GM12878 (cell line): Measurements from ENCODE around the gene PHLDA3. TPM values are rescaled to one million over a fixed set of nuclear protein-coding genes. Genes with fewer than 3 reads are reported as not detected.

Source experiments
- ATAC-seq: fragments of 200-7000 bp; cut with Tn5 transposase; 3 replicates; pipeline ENCODE4 v1.9.1; 2020; ENCODE audit warnings: mild to moderate bottlenecking, moderate library complexity
- BruUV-seq: library from RNA; stranded (reverse); fragments of 400-500 nt; replicated peaks from 2 replicates; lab custom pipeline; 2021; lab: Mats Ljungman, UMichigan
- CTCF ChIA-PET: fragments of 300-600 bp; sonication (Branson Sonifier 250); formaldehyde crosslinking; extraction: SDS; loops from one replicate; lab custom pipeline; 2021; ENCODE audit warnings: inconsistent platforms; lab: Yijun Ruan, JAX
- POLR2A ChIA-PET: fragments of 350-600 bp; formaldehyde crosslinking; extraction: SDS; loops from one replicate; lab custom pipeline; 2021; ENCODE audit warnings: inconsistent platforms; lab: Charles Lee
- RAD21 ChIA-PET: fragments of 300-600 bp; sonication (Branson Sonifier 250); formaldehyde crosslinking; loops from one replicate; lab custom pipeline; 2023; ENCODE audit warnings: antibody characterized with exemption; ENCODE audit not compliant: unreplicated experiment; lab: Charles Lee
- SMC1A ChIA-PET: fragments of 300-600 bp; sonication (Branson Sonifier 250); formaldehyde crosslinking; loops from one replicate; lab custom pipeline; 2023; ENCODE audit not compliant: unreplicated experiment, uncharacterized antibody; lab: Charles Lee
- DNase-seq: peaks from one replicate; pipeline ENCODE4 v3.0.0-alpha.2; 2011; ENCODE audit warnings: low read depth, low spot score
- FAIRE-seq: peaks from 3 replicates; lab custom pipeline; 2011; peaks lifted over from hg19 to GRCh38; lab: Jason Lieb, UNC
- H2AFZ ChIP-seq: 2 replicates; pipeline ENCODE4 v1.6.0; 2011; ENCODE audit warnings: low read depth, low read length, control low read depth; ENCODE audit not compliant: control insufficient read depth
- H3K27ac ChIP-seq: 2 replicates; pipeline ENCODE4 v1.5.1; 2011; ENCODE audit warnings: control low read depth; ENCODE audit not compliant: control insufficient read depth, insufficient read depth
- H3K27me3 ChIP-seq, 2 experiments: replicated peaks in 1 of 2; 2 replicates each; pipeline versions ENCODE4 v1.6.0 to v1.6.1; 2011; ENCODE audit warnings: low read length in 1 of 2; ENCODE audit not compliant: control insufficient read depth in 2 of 2, insufficient read depth in 2 of 2
- H3K36me3 ChIP-seq, 2 experiments: 2 replicates each; pipeline ENCODE4 v1.5.1; 2011; ENCODE audit warnings: low read length in 1 of 2; ENCODE audit not compliant: control insufficient read depth in 2 of 2, insufficient read depth in 2 of 2
- H3K4me1 ChIP-seq: 2 replicates; pipeline ENCODE4 v1.6.1; 2011; ENCODE audit warnings: mild to moderate bottlenecking, low read length, moderate library complexity, mixed read lengths; ENCODE audit not compliant: control insufficient read depth, insufficient read depth
- H3K4me2 ChIP-seq: 2 replicates; pipeline ENCODE4 v1.6.0; 2011; ENCODE audit warnings: control low read depth; ENCODE audit not compliant: control insufficient read depth, insufficient read depth
- H3K4me3 ChIP-seq: fragments of 200-600 bp; sonication (generic); 2 replicates; pipeline ENCODE4 v1.5.1; 2016
- H3K79me2 ChIP-seq: 2 replicates; pipeline ENCODE4 v1.6.0; 2011; ENCODE audit warnings: low read length; ENCODE audit not compliant: control insufficient read depth, insufficient read depth
- H3K9ac ChIP-seq: 2 replicates; pipeline ENCODE4 v1.8.0; 2011; ENCODE audit warnings: low read length, control low read depth, mixed read lengths; ENCODE audit not compliant: control insufficient read depth, insufficient read depth
- H3K9me3 ChIP-seq: replicated peaks from 3 replicates; pipeline ENCODE4 v1.5.1; 2011; ENCODE audit warnings: mild to moderate bottlenecking, low read length; ENCODE audit not compliant: control insufficient read depth, insufficient read depth
- H4K20me1 ChIP-seq: 2 replicates; pipeline ENCODE4 v1.6.0; 2011; ENCODE audit not compliant: control insufficient read depth, insufficient read depth
- ASH2L ChIP-seq: fragments of 300-600, 200-600 bp; sonication (generic); IDR thresholded peaks from 2 replicates; pipeline ENCODE4 v1.6.1; 2017; ENCODE audit warnings: low read depth, mild to moderate bottlenecking, borderline replicate concordance
- BACH1 ChIP-seq: fragments of 450-650 bp; IDR thresholded peaks from 2 replicates; pipeline ENCODE4 v1.6.1; 2017; ENCODE audit warnings: mild to moderate bottlenecking, borderline replicate concordance
- BMI1 ChIP-seq: fragments of 450-650 bp; IDR thresholded peaks from 2 replicates; pipeline ENCODE4 v1.6.1; 2016; ENCODE audit warnings: mild to moderate bottlenecking, moderate library complexity, borderline replicate concordance
- FOXK2 ChIP-seq: fragments of 450-650 bp; IDR thresholded peaks from 2 replicates; pipeline ENCODE4 v1.6.1; 2017; ENCODE audit warnings: mild to moderate bottlenecking, moderate library complexity
- GATAD2B ChIP-seq: fragments of 450-650 bp; conservative IDR thresholded peaks from 2 replicates; pipeline ENCODE4 v1.6.1; 2017; ENCODE audit warnings: low read depth, mild to moderate bottlenecking, moderate library complexity
- HCFC1 ChIP-seq: fragments of 150-350 bp; IDR thresholded peaks from 2 replicates; pipeline ENCODE4 v1.6.1; 2014; ENCODE audit warnings: low read length
- IRF4 ChIP-seq: IDR thresholded peaks from 2 replicates; pipeline ENCODE4 v1.6.1; 2011; ENCODE audit warnings: low read depth, low read length
- MYC ChIP-seq: IDR thresholded peaks from 2 replicates; pipeline ENCODE4 v1.6.1; 2011; ENCODE audit warnings: mild to moderate bottlenecking, low read length, moderate library complexity, inconsistent platforms; ENCODE audit not compliant: insufficient read depth, insufficient replicate concordance, insufficient read length, severe bottlenecking
- SIN3A ChIP-seq: IDR thresholded peaks from 2 replicates; pipeline ENCODE4 v1.6.1; 2012; ENCODE audit warnings: low read depth, low read length, improper control_type of control experiment
- SMAD5 ChIP-seq: IDR thresholded peaks from 2 replicates; pipeline ENCODE4 v1.6.1; 2016; ENCODE audit warnings: antibody characterized with exemption, low read depth
- ZBED1 ChIP-seq: IDR thresholded peaks from 2 replicates; pipeline ENCODE4 v1.6.1; 2016; ENCODE audit warnings: borderline replicate concordance
- WGBS: methylation state at CpG from one replicate; pipeline ENCODE4 v1.1.6; 2016; ENCODE audit warnings: low lambda C conversion rate; ENCODE audit not compliant: insufficient replicate concordance, insufficient coverage; ENCODE audit errors: missing lambda C conversion rate; 5-methylcytosine and 5-hydroxymethylcytosine counted together
- in situ Hi-C: fragments of 300-500 bp; cut with MboI; formaldehyde crosslinking; loops from 9 replicates; pipeline ENCODE4 v1.14.3; 2018; ENCODE audit warnings: mixed read lengths
- intact Hi-C: fragments of 100-400 bp; cut with micrococcal nuclease; formaldehyde crosslinking; loops from one replicate; pipeline ENCODE4 v1.14.2; 2022; ENCODE audit not compliant: unreplicated experiment
- polyA plus RNA-seq, 11 experiments: library from polyadenylated mRNA; depleted of rRNA in 4 of 11; unstranded in 6 of 11; stranded (reverse) in 5 of 11; fragments of >200 nt; fragmentation: Nextera tagmentation in 4 of 11; fragmentation: Illumina TruSeq in 1 of 11; extraction: Ambion mirVana in 4 of 11; extraction: Trizol in 1 of 11; gene quantifications; 1 replicate in 1 of 11; 2 replicates in 10 of 11; pipeline versions ENCODE4 v1.2.1 to v1.2.3, GENCODE V29; 2011 to 2016; ENCODE audit warnings: inconsistent platforms in 2 of 11, missing spikeins in 2 of 11, low read depth in 1 of 11
- total RNA-seq, 4 experiments: library from RNA; depleted of rRNA in 3 of 4; stranded (reverse); fragments of >200 nt in 3 of 4; fragmentation: Illumina TruSeq in 1 of 4; extraction: Trizol in 1 of 4; gene quantifications; 2 replicates each; pipeline versions ENCODE4 v1.2.1 to v1.2.3, GENCODE V29; 2013 to 2021
- TF ChIP-seq, protein P1 (sequence below): fragments of 450-650 bp; IDR thresholded peaks from 2 replicates; pipeline ENCODE4 v1.6.1; 2014; ENCODE audit warnings: mild to moderate bottlenecking
- TF ChIP-seq, protein P2 (sequence below): IDR thresholded peaks from 2 replicates; pipeline ENCODE4 v1.6.1; 2012; ENCODE audit warnings: low read depth, low read length, improper control_type of control experiment
- TF ChIP-seq, protein P3 (sequence below): fragments of 450-650 bp; IDR thresholded peaks from 2 replicates; pipeline ENCODE4 v1.6.1; 2016; ENCODE audit warnings: mild to moderate bottlenecking
- TF ChIP-seq, protein P4 (sequence below): IDR thresholded peaks from 2 replicates; pipeline ENCODE4 v1.6.1; 2011; ENCODE audit warnings: mild to moderate bottlenecking, low read depth, low read length, moderate library complexity; ENCODE audit not compliant: insufficient replicate concordance
- TF ChIP-seq, protein P5 (sequence below): fragments of 450-650 bp; formaldehyde crosslinking; IDR thresholded peaks from 2 replicates; pipeline ENCODE4 v1.4.0; 2022; ENCODE audit warnings: mild to moderate bottlenecking, moderate library complexity

Gene PHLDA3
- total and polyA plus RNA-seq, 10 of the 15 experiments (the other 5 are each of a cell fraction or from before 2014, with no cell fraction given), result 0.60 to 57.4 (median 21.8) TPM

DNA sequence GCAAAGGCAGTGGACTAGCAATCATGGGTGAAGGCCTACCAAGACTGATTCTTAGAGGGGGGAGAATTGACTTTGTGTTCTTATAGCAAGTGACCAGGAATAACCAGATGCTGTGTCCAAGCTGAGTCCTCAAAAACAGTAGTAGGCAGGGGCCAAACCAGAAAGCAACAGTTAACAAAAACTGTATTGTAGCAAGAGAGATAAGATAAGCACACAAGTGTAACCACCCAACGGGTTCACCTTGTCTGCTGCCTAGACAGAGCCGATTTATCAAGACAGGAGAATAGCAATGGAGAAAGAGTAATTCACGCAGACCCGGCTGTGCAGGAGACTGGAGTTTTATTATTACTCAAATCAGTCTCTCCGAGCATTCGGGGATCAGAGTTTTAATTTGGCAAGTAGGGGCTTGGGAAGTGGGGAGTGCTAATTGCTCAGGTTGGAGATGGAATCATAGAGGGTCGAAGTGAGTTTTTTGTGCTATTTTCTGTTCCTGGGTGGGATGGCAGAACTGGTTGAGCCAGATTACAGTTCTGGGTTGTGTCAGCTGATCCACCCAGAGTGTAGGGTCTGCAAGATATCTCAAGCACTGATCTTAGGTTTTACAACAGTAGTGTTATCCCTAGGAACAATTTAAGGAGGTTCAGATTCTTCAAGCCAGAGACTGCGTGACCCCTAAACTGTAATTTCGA, 46.2 kb upstream of the PHLDA3 start:
- ATAC-seq (no peak), DNase-seq (no peak), FAIRE-seq (no peak)
- no peak overlapping the region for H2AFZ ChIP-seq
- no peaks in the 10 kb centered on the region for H3K27me3 ChIP-seq
- intact Hi-C loops, result loop anchor here (10.0 kb wide), 1 partner anchor 260 kb away; no protein-coding TSS in a partner anchor
- ChIA-PET RAD21 (interaction anchor here (0.7 to 7.9 kb wide), 4 partner anchors 34 to 278 kb away, joined by 3 to 146 read pairs (median 14); no protein-coding TSS in a partner anchor), POLR2A (no interaction called here), SMC1A (interaction anchor here (1.0 to 18.7 kb wide), 6 partner anchors 14 to 110 kb away, joined by 4 to 514 read pairs (median 30); no protein-coding TSS in a partner anchor), CTCF (interaction anchor here (0.9 to 11.2 kb wide), 8 partner anchors 12 to 188 kb away, joined by 3 to 814 read pairs (median 28); no protein-coding TSS in a partner anchor)
- BruUV-seq, result no TSS peak
- no peaks in the 10 kb centered on the region for H3K36me3 ChIP-seq
- in situ Hi-C loops, result no loop called here
- no peaks in the 10 kb centered on the region for H3K9me3 ChIP-seq
- H3K4me1 ChIP-seq, result peaks cover 28% of the 10 kb centered on the region
- peaks cover 3% of the 10 kb centered on the region; the same call in 1 of the 2 replicates for H4K20me1 ChIP-seq
- WGBS, result 72% methylated on average over 9 of the region's 9 CpGs
- H3K9ac ChIP-seq, result no peak overlapping the region
- H3K79me2 ChIP-seq, result no peaks in the 10 kb centered on the region
- no peak overlapping the region for H3K4me2 ChIP-seq
- no peak overlapping the region for H3K4me3 ChIP-seq
- no peak overlapping the region for H3K27ac ChIP-seq
- TF ChIP-seq, protein P1, sequence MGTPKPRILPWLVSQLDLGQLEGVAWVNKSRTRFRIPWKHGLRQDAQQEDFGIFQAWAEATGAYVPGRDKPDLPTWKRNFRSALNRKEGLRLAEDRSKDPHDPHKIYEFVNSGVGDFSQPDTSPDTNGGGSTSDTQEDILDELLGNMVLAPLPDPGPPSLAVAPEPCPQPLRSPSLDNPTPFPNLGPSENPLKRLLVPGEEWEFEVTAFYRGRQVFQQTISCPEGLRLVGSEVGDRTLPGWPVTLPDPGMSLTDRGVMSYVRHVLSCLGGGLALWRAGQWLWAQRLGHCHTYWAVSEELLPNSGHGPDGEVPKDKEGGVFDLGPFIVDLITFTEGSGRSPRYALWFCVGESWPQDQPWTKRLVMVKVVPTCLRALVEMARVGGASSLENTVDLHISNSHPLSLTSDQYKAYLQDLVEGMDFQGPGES, result no peak
- TF ChIP-seq IRF4 (no peak), BMI1 (no peak), GATAD2B (no peak), ASH2L (no peak), HCFC1 (no peak), SMAD5 (no peak), MYC (no peak), FOXK2 (no peak), SIN3A (no peak), ZBED1 (no peak), BACH1 (no peak)
- TF ChIP-seq, protein P2, sequence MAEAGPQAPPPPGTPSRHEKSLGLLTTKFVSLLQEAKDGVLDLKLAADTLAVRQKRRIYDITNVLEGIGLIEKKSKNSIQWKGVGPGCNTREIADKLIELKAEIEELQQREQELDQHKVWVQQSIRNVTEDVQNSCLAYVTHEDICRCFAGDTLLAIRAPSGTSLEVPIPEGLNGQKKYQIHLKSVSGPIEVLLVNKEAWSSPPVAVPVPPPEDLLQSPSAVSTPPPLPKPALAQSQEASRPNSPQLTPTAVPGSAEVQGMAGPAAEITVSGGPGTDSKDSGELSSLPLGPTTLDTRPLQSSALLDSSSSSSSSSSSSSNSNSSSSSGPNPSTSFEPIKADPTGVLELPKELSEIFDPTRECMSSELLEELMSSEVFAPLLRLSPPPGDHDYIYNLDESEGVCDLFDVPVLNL, result no peak
- TF ChIP-seq, protein P3, sequence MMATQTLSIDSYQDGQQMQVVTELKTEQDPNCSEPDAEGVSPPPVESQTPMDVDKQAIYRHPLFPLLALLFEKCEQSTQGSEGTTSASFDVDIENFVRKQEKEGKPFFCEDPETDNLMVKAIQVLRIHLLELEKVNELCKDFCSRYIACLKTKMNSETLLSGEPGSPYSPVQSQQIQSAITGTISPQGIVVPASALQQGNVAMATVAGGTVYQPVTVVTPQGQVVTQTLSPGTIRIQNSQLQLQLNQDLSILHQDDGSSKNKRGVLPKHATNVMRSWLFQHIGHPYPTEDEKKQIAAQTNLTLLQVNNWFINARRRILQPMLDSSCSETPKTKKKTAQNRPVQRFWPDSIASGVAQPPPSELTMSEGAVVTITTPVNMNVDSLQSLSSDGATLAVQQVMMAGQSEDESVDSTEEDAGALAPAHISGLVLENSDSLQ, result no peak
- TF ChIP-seq, protein P4, sequence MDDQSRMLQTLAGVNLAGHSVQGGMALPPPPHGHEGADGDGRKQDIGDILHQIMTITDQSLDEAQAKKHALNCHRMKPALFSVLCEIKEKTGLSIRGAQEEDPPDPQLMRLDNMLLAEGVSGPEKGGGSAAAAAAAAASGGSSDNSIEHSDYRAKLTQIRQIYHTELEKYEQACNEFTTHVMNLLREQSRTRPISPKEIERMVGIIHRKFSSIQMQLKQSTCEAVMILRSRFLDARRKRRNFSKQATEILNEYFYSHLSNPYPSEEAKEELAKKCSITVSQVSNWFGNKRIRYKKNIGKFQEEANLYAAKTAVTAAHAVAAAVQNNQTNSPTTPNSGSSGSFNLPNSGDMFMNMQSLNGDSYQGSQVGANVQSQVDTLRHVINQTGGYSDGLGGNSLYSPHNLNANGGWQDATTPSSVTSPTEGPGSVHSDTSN, result no peak
- TF ChIP-seq, protein P5, sequence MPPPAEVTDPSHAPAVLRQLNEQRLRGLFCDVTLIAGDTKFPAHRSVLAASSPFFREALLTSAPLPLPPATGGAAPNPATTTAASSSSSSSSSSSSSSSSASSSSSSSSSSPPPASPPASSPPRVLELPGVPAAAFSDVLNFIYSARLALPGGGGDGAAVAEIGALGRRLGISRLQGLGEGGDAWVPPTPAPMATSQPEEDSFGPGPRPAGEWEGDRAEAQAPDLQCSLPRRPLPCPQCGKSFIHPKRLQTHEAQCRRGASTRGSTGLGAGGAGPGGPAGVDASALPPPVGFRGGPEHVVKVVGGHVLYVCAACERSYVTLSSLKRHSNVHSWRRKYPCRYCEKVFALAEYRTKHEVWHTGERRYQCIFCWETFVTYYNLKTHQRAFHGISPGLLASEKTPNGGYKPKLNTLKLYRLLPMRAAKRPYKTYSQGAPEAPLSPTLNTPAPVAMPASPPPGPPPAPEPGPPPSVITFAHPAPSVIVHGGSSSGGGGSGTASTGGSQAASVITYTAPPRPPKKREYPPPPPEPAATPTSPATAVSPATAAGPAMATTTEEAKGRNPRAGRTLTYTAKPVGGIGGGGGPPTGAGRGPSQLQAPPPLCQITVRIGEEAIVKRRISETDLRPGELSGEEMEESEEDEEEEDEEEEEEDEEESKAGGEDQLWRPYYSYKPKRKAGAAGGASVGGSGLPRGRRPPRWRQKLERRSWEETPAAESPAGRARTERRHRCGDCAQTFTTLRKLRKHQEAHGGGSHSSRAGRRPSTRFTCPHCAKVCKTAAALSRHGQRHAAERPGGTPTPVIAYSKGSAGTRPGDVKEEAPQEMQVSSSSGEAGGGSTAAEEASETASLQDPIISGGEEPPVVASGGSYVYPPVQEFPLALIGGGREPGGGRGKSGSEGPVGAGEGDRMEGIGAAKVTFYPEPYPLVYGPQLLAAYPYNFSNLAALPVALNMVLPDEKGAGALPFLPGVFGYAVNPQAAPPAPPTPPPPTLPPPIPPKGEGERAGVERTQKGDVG (CRISPR knock-in tag), result no peak
